Muscle layer of colon (tissue), 2 donors: ENCODE data around the gene LYRM4.

Experiments
- H3K27ac ChIP-seq: one replicate; pipeline ENCODE4 v1.7.0; 2013; ENCODE audit warnings: low read depth, mild to moderate bottlenecking, low read length, moderate library complexity
- H3K27me3 ChIP-seq, 2 donors: one replicate each; pipeline ENCODE4 v1.7.0; 2013; ENCODE audit warnings: low read length in 2 of 2, mild to moderate bottlenecking in 2 of 2; ENCODE audit not compliant: insufficient read depth in 2 of 2, control insufficient read depth in 1 of 2
- H3K36me3 ChIP-seq: one replicate; pipeline ENCODE4 v1.7.0; 2013; ENCODE audit warnings: mild to moderate bottlenecking, low read length; ENCODE audit not compliant: insufficient read depth
- H3K4me1 ChIP-seq: one replicate; pipeline ENCODE4 v1.7.0; 2013; ENCODE audit warnings: mild to moderate bottlenecking, low read length; ENCODE audit not compliant: insufficient read depth
- H3K4me3 ChIP-seq, 2 donors: one replicate each; pipeline ENCODE4 v1.7.0; 2013; ENCODE audit warnings: low read length in 2 of 2, low read depth in 1 of 2, mild to moderate bottlenecking in 1 of 2, moderate library complexity in 1 of 2
- H3K9ac ChIP-seq: one replicate; pipeline ENCODE4 v1.7.0; 2013; ENCODE audit warnings: low read length
- H3K9me3 ChIP-seq: one replicate; pipeline ENCODE4 v1.7.0; 2013; ENCODE audit warnings: mild to moderate bottlenecking, low read length
- donor health status: abdominal sarcoma.
- donor health status: Adenocarcinoma of cecum.

Gene LYRM4

DNA sequence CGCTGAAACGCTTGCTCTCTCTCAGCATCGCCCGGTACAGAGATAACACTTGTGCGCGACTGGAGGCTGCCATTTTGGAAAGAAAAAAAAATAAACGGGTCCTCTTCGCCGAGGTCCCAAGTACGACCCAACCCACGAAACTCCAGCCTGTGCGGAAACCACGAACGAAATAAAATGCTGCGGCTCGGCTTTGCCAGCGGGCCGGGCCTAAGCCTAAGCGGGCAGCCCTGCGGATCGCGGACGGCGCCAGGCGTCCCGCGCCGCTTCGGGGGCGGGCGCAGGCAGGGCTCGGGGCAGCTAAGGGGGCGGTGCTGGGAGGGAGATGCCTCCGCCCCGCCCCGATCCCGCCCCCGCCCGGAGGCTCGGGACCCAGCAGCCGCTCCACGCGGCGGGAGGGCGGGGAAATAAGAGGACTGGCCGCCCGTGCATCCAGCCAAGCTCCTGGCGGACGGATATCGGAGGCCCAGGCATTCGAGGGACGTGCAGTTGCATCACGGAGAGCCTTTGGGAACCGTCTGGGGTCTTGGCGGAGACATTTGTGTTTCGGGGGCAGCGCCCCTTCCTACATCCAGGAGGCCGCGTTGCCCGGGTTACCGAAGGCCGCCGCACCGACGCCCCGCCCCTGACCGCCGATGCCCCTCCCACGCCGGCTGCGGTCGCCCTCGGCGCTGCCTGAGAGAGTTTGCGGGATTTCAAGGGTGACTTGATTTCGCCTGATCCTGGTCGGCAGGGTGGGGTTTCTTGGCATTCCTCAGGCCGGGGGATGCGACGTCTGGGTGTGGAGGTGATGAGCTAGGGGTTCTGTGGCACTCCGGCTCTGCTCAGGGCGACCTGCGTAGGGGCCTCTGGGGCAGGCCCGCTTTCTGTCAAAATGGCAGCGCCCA, at the start of gene LYRM4, which contains the start of gene FARS2:
Gene LYRM4 (minus strand): TSS at position 290 of the 884 bp plus-strand sequence. CDS start 217 bp downstream, at position 73.
Gene FARS2 (plus strand): TSS at position 853 of the 884 bp plus-strand sequence.
- Histone ChIP-seq H3K4me1 (peaks cover 10% of the 10 kb centered on the region), H3K36me3 (no peaks in the 10 kb centered on the region), H3K27ac (peak within 1 kb of the TSS; percentile 88), H3K9ac (peak within 1 kb of the TSS; percentile 32), H3K27me3 (no peaks in the 10 kb centered on the region), H3K4me3 (peak within 1 kb of the TSS; percentile 55 to 84), H3K9me3 (no peaks in the 10 kb centered on the region)

DNA sequence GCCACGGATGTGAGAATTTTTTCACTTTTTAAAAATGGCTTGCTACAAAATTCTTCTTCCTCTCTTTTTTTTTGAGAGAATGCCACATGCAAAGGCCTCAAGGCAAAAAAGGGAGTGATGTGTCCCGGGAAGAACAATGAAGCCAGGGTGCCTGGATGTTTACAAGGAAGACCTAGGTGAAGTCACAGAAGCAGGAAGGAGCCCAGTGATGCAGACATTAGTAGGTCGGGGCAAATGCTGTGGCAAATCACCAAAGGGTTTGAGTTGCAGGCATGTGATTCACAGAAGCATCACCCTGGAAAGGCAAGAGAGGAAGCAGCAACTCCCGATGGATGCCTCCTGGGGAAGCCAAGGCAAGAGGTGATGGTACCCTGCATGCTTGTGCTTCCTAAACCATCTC, 47.3 kb upstream of the LYRM4 start:
- H3K36me3 ChIP-seq: no peaks in the 10 kb centered on the region
- no peaks in the 10 kb centered on the region for H3K4me1 ChIP-seq
- H3K27ac ChIP-seq: no peak overlapping the region
- H3K9ac ChIP-seq: no peak overlapping the region
- no peaks in the 10 kb centered on the region for H3K27me3 ChIP-seq
- H3K4me3 ChIP-seq: no peak overlapping the region
- no peaks in the 10 kb centered on the region for H3K9me3 ChIP-seq

- Histone ChIP-seq H3K4me3 (no peak overlapping the region), H3K36me3 (no peaks in the 10 kb centered on the region), H3K4me1 (peaks cover 6% of the 10 kb centered on the region), H3K27ac (no peak overlapping the region), H3K9ac (no peak overlapping the region), H3K9me3 (no peaks in the 10 kb centered on the region), H3K27me3 (no peaks in the 10 kb centered on the region)
Observed at GRCh38 chr6:5307058-5307457, 46.3 kb upstream of the LYRM4 start.

DNA sequence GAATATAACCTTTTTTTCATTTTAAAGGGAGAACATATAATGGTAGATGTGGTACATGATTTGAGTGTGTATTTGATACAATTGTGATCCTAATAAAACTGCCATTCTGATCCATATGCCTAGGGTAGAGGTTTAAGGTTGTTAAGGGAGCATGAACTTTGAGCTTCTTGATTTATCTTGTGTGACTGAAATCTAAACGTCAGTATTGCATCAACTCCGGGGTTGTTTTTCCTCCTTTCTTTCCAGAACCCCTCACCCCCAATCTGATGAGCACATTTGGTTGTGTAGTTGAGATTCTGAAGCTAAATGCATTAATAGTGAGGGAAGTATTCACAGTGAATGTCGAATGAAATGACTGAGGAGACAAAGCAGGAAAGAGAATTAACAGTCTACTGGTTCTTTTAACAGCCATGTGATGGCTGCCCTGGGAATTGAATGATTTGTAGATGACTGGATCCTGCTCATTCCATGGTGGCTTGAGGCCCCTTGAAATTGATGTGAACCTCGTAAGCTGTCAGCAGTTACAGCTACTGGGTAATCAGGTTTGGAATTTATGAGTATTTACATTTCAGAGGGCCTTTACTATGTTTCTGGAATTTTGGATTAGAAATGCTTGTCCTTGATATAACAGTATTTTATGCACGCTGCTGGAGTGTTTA, 45.3 kb upstream of the LYRM4 start:
- no peak overlapping the region for H3K27ac ChIP-seq
- peaks cover 6% of the 10 kb centered on the region for H3K4me1 ChIP-seq
- H3K36me3 ChIP-seq: no peaks in the 10 kb centered on the region
- no peak overlapping the region for H3K4me3 ChIP-seq
- no peak overlapping the region for H3K9ac ChIP-seq
- no peaks in the 10 kb centered on the region for H3K9me3 ChIP-seq
- no peaks in the 10 kb centered on the region for H3K27me3 ChIP-seq

DNA sequence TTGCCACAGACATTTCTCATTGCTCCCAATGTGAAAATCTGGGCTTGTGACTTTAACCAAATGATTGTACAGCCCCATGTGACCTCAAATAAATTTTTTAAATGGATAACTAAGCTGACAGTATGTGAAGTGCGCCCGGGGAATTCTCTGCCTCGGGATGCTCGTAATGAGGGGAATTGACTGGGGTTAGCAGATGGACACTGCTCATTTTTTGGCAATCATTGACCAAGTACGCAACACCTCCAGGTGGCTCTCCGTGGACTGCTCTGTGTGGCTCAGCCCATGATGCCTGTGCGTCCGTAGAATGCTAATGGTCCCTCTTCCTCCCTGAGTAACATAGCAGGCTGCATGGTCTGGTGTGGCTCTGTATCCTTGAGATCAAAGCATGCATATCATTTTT, 42.9 kb upstream of the LYRM4 start:
- H3K9me3 ChIP-seq: no peaks in the 10 kb centered on the region
- H3K4me1 ChIP-seq: peaks cover 6% of the 10 kb centered on the region
- H3K4me3 ChIP-seq: no peak overlapping the region
- H3K27ac ChIP-seq: no peak overlapping the region
- H3K9ac ChIP-seq: no peak overlapping the region
- no peaks in the 10 kb centered on the region for H3K27me3 ChIP-seq
- no peaks in the 10 kb centered on the region for H3K36me3 ChIP-seq

GRCh38 chr6:5302995-5303622, 42.4 kb upstream of the LYRM4 start:
- H3K27me3 ChIP-seq: no peaks in the 10 kb centered on the region

GRCh38 chr6:5302220-5302946, 41.6 kb upstream of the LYRM4 start:
- no peaks in the 10 kb centered on the region for H3K9me3 ChIP-seq
- H3K36me3 ChIP-seq: no peaks in the 10 kb centered on the region
- H3K9ac ChIP-seq: no peak overlapping the region
- peaks cover 6% of the 10 kb centered on the region for H3K4me1 ChIP-seq
- no peak overlapping the region for H3K27ac ChIP-seq
- no peaks in the 10 kb centered on the region for H3K27me3 ChIP-seq
- no peak overlapping the region for H3K4me3 ChIP-seq

More at GRCh38 chr6:5302995-5303622, 42.4 kb upstream of the LYRM4 start:
- Histone ChIP-seq H3K36me3 (no peaks in the 10 kb centered on the region), H3K9ac (no peak overlapping the region), H3K27ac (no peak overlapping the region), H3K4me3 (no peak overlapping the region), H3K9me3 (no peaks in the 10 kb centered on the region), H3K4me1 (peaks cover 6% of the 10 kb centered on the region)

DNA sequence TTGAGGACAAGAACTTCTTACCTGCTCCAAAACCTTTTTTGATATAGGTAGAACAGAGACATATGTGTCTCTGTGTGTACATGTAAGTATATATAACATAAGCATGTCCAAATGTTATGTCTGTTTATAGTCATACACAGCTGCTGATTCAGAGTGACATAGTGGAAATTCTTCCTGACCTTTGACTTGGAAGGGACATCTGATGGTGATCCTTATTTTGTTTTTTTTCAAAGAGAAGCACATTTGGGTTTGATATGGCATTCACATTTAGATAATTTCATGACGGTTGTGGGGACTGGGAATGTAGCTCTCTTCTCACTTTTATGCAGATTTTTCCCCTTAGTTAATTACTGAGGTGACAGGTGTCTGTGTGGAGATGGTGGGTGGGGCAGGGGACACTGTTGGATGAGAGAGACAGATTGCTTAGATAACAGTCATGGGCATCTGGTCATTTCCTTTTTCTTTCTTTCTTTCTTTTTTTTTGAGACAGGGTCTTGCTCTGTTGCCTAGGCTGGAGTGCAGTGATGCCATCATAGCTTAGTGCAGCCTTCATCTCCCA, 39.5 kb upstream of the LYRM4 start:
- H3K27me3 ChIP-seq: no peaks in the 10 kb centered on the region
- no peaks in the 10 kb centered on the region for H3K9me3 ChIP-seq
- no peak overlapping the region for H3K4me3 ChIP-seq

DNA sequence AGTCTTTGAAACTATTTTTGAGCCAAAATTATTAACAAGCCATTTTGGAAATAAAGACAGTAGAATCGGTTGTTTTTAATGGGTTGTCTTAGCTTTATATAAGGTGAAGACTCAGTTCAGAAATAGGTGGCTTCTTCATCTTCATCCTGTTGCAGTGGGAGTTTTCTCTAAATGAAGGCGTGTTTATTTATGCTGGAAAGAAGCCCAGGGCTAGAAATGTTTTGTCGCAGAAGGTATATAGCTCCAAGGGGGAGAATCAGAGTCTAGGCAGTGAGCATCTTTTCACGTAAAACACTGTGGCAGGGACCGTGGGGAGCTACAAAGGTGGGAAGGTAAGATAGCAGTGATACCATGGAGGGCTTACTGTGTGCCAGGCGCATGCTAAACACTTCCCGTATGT, 34.9 kb upstream of the LYRM4 start:
- Histone ChIP-seq H3K36me3 (no peaks in the 10 kb centered on the region), H3K9me3 (no peaks in the 10 kb centered on the region), H3K4me3 (no peak overlapping the region), H3K27ac (no peak overlapping the region), H3K9ac (no peak overlapping the region), H3K4me1 (peaks cover 6% of the 10 kb centered on the region), H3K27me3 (no peaks in the 10 kb centered on the region)

More for the DNA sequence above, 39.5 kb upstream of the LYRM4 start:
- Histone ChIP-seq H3K27ac (no peak overlapping the region), H3K36me3 (no peaks in the 10 kb centered on the region), H3K4me1 (peaks cover 6% of the 10 kb centered on the region), H3K9ac (no peak overlapping the region)

GRCh38 chr6:5294392-5295211, 33.9 kb upstream of the LYRM4 start:
- no peaks in the 10 kb centered on the region for H3K9me3 ChIP-seq
- no peaks in the 10 kb centered on the region for H3K27me3 ChIP-seq
- H3K4me3 ChIP-seq: no peak overlapping the region
- no peak overlapping the region for H3K9ac ChIP-seq
- no peaks in the 10 kb centered on the region for H3K36me3 ChIP-seq
- H3K27ac ChIP-seq: no peak overlapping the region
- peaks cover 6% of the 10 kb centered on the region for H3K4me1 ChIP-seq
